ENCODE data around the gene ARHGEF10L.

Gene ARHGEF10L

GRCh38 chr1:17513131-17513530 lies 26.4 kb upstream of the ARHGEF10L start:
- Mint-ChIP-seq H3K36me3 (ENCODE audit: low read depth) (no peaks in the 10 kb centered on the region), H3K9me3 (no peaks in the 10 kb centered on the region), H3K4me3 (no peak overlapping the region), H3K4me1 (no peaks in the 10 kb centered on the region), H3K27ac (no peak overlapping the region), H3K27me3 (peaks cover 12% of the 10 kb centered on the region)
- ATAC-seq (no peak), DNase-seq (no peak)

GRCh38 chr1:17514776-17515175 lies 24.7 kb upstream of the ARHGEF10L start:
- Mint-ChIP-seq H3K27me3 (peaks cover 14% of the 10 kb centered on the region), H3K27ac (no peak overlapping the region), H3K36me3 (ENCODE audit: low read depth) (no peaks in the 10 kb centered on the region), H3K4me1 (no peaks in the 10 kb centered on the region), H3K9me3 (no peaks in the 10 kb centered on the region), H3K4me3 (no peak overlapping the region)
- no peak for ATAC-seq
- no peak for DNase-seq

- Mint-ChIP-seq H3K4me3 (no peak overlapping the region), H3K36me3 (ENCODE audit: low read depth) (no peaks in the 10 kb centered on the region), H3K27ac (no peak overlapping the region), H3K9me3 (no peaks in the 10 kb centered on the region), H3K27me3 (peaks cover 22% of the 10 kb centered on the region), H3K4me1 (no peaks in the 10 kb centered on the region)
- DNase-seq: no peak
- no peak for ATAC-seq
Observed at GRCh38 chr1:17515902-17516301, 23.6 kb upstream of the ARHGEF10L start.

GRCh38 chr1:17516303-17517214 lies 22.9 kb upstream of the ARHGEF10L start:
- Mint-ChIP-seq H3K36me3 (ENCODE audit: low read depth) (no peaks in the 10 kb centered on the region), H3K9me3 (no peaks in the 10 kb centered on the region), H3K4me1 (no peaks in the 10 kb centered on the region), H3K27ac (no peak overlapping the region), H3K4me3 (no peak overlapping the region), H3K27me3 (peaks cover 22% of the 10 kb centered on the region)
- no peak for ATAC-seq
- no peak for DNase-seq

GRCh38 chr1:17520041-17520440 lies 19.5 kb upstream of the ARHGEF10L start:
- DNase-seq (no peak), ATAC-seq (no peak)
- H3K4me3 Mint-ChIP-seq: no peak overlapping the region
- peaks cover 29% of the 10 kb centered on the region for H3K27me3 Mint-ChIP-seq
- H3K9me3 Mint-ChIP-seq: no peaks in the 10 kb centered on the region
- H3K36me3 Mint-ChIP-seq (ENCODE audit: low read depth): no peaks in the 10 kb centered on the region
- H3K27ac Mint-ChIP-seq: no peak overlapping the region
- no peaks in the 10 kb centered on the region for H3K4me1 Mint-ChIP-seq

- ATAC-seq (no peak), DNase-seq (no peak)
- Mint-ChIP-seq H3K36me3 (ENCODE audit: low read depth) (no peaks in the 10 kb centered on the region), H3K27ac (no peak overlapping the region), H3K27me3 (peaks cover 27% of the 10 kb centered on the region), H3K4me3 (no peak overlapping the region), H3K9me3 (no peaks in the 10 kb centered on the region), H3K4me1 (no peaks in the 10 kb centered on the region)
Observed at GRCh38 chr1:17520473-17521319, 18.8 kb upstream of the ARHGEF10L start.

- H3K4me3 Mint-ChIP-seq: no peak overlapping the region
- H3K9me3 Mint-ChIP-seq: no peaks in the 10 kb centered on the region
- no peaks in the 10 kb centered on the region for H3K36me3 Mint-ChIP-seq (ENCODE audit: low read depth)
- no peaks in the 10 kb centered on the region for H3K4me1 Mint-ChIP-seq
- H3K27ac Mint-ChIP-seq: no peak overlapping the region
- DNase-seq (no peak), ATAC-seq (no peak)
- peaks cover 20% of the 10 kb centered on the region for H3K27me3 Mint-ChIP-seq
Observed at GRCh38 chr1:17521946-17522612, 17.4 kb upstream of the ARHGEF10L start.

- no peak for ATAC-seq
- Mint-ChIP-seq H3K4me1 (no peaks in the 10 kb centered on the region), H3K36me3 (ENCODE audit: low read depth) (no peaks in the 10 kb centered on the region)
Observed at GRCh38 chr1:17523321-17524041, 16.0 kb upstream of the ARHGEF10L start.

GRCh38 chr1:17524645-17525044 lies 14.9 kb upstream of the ARHGEF10L start:
- DNase-seq: no peak
- ATAC-seq: no peak
- H3K27me3 Mint-ChIP-seq: peaks cover 25% of the 10 kb centered on the region
- H3K27ac Mint-ChIP-seq: no peak overlapping the region
- no peaks in the 10 kb centered on the region for H3K9me3 Mint-ChIP-seq
- no peak overlapping the region for H3K4me3 Mint-ChIP-seq
- H3K36me3 Mint-ChIP-seq (ENCODE audit: low read depth): no peaks in the 10 kb centered on the region
- no peaks in the 10 kb centered on the region for H3K4me1 Mint-ChIP-seq

More at GRCh38 chr1:17523321-17524041, 16.0 kb upstream of the ARHGEF10L start:
- no peak overlapping the region for H3K27ac Mint-ChIP-seq
- no peak for DNase-seq
- no peak overlapping the region for H3K4me3 Mint-ChIP-seq
- peaks cover 20% of the 10 kb centered on the region for H3K27me3 Mint-ChIP-seq
- H3K9me3 Mint-ChIP-seq: no peaks in the 10 kb centered on the region

GRCh38 chr1:17525996-17526686 lies 13.4 kb upstream of the ARHGEF10L start:
- DNase-seq: no peak
- Mint-ChIP-seq H3K27ac (no peak overlapping the region), H3K36me3 (ENCODE audit: low read depth) (no peaks in the 10 kb centered on the region), H3K4me3 (no peak overlapping the region), H3K4me1 (no peaks in the 10 kb centered on the region), H3K27me3 (peaks cover 22% of the 10 kb centered on the region), H3K9me3 (no peaks in the 10 kb centered on the region)
- ATAC-seq: no peak

- ATAC-seq (no peak), DNase-seq (no peak)
- no peaks in the 10 kb centered on the region for H3K4me1 Mint-ChIP-seq
- H3K36me3 Mint-ChIP-seq (ENCODE audit: low read depth): no peaks in the 10 kb centered on the region
- peaks cover 18% of the 10 kb centered on the region for H3K27me3 Mint-ChIP-seq
- H3K9me3 Mint-ChIP-seq: no peaks in the 10 kb centered on the region
- H3K27ac Mint-ChIP-seq: no peak overlapping the region
- no peak overlapping the region for H3K4me3 Mint-ChIP-seq
Observed at GRCh38 chr1:17527036-17527914, 12.2 kb upstream of the ARHGEF10L start.

GRCh38 chr1:17529381-17529780 lies 10.1 kb upstream of the ARHGEF10L start:
- H3K27me3 Mint-ChIP-seq: peaks cover 11% of the 10 kb centered on the region
- no peak for ATAC-seq
- no peak overlapping the region for H3K4me3 Mint-ChIP-seq
- no peak for DNase-seq
- no peak overlapping the region for H3K27ac Mint-ChIP-seq
- no peaks in the 10 kb centered on the region for H3K36me3 Mint-ChIP-seq (ENCODE audit: low read depth)
- no peaks in the 10 kb centered on the region for H3K9me3 Mint-ChIP-seq
- no peaks in the 10 kb centered on the region for H3K4me1 Mint-ChIP-seq

- Mint-ChIP-seq H3K9me3 (no peaks in the 10 kb centered on the region), H3K36me3 (ENCODE audit: low read depth) (no peaks in the 10 kb centered on the region), H3K4me1 (no peaks in the 10 kb centered on the region), H3K27ac (no peak overlapping the region), H3K27me3 (peaks cover 13% of the 10 kb centered on the region), H3K4me3 (no peak overlapping the region)
- no peak for ATAC-seq
- DNase-seq: no peak
Observed at GRCh38 chr1:17531343-17531681, 8.2 kb upstream of the ARHGEF10L start.

Measured in activated naive CD8-positive, alpha-beta T cell treated with anti-CD3 and anti-CD28 coated beads, Interleukin-2, amount 50 U/mL, for 24 hours (primary cell).